ENCODE data around the gene PDCD1LG2.
A peak's percentile ranks its signal among the peaks of the same experiment; 100 is the strongest.
"Not testable (repeated sequence)": the region's sequence is repeated elsewhere in the genome, so short reads cannot be mapped to it uniquely, and the experiment has no call there.

Gene PDCD1LG2

GRCh38 chr9:5510360-5510931, at the start of gene PDCD1LG2:
Gene PDCD1LG2, plus strand, starts transcription at chr9:5510531. Its CDS starts 12,016 bp downstream, at chr9:5522547.
- DNase-seq = peak; percentile 66

- DNase-seq = not testable (repeated sequence)
These were observed 45.5 kb upstream of the PDCD1LG2 start for GRCh38 chr9:5464831-5465330.

GRCh38 chr9:5466005-5466404, 44.3 kb upstream of the PDCD1LG2 start:
- no peak for DNase-seq

- DNase-seq = no peak
These were observed 43.6 kb upstream of the PDCD1LG2 start for GRCh38 chr9:5466766-5467165.

- DNase-seq = no peak
These were observed 41.5 kb upstream of the PDCD1LG2 start for GRCh38 chr9:5468850-5469249.

- no peak for DNase-seq
These were observed 40.2 kb upstream of the PDCD1LG2 start for GRCh38 chr9:5470122-5470521.

GRCh38 chr9:5470816-5471215, 39.5 kb upstream of the PDCD1LG2 start:
- no peak for DNase-seq

GRCh38 chr9:5475611-5476010, 34.7 kb upstream of the PDCD1LG2 start:
- DNase-seq = not testable (repeated sequence)

GRCh38 chr9:5478206-5478605, 32.1 kb upstream of the PDCD1LG2 start:
- no peak for DNase-seq

GRCh38 chr9:5479994-5480694, 30.2 kb upstream of the PDCD1LG2 start:
- DNase-seq = no peak

GRCh38 chr9:5480919-5481318, 29.4 kb upstream of the PDCD1LG2 start:
- no peak for DNase-seq

GRCh38 chr9:5481322-5482040, 28.9 kb upstream of the PDCD1LG2 start:
- no peak for DNase-seq

- no peak for DNase-seq
These were observed 28.1 kb upstream of the PDCD1LG2 start for GRCh38 chr9:5482194-5482593.

GRCh38 chr9:5483306-5483705, 27.0 kb upstream of the PDCD1LG2 start:
- DNase-seq = no peak

- DNase-seq = no peak
These were observed 24.8 kb upstream of the PDCD1LG2 start for GRCh38 chr9:5485378-5486085.

GRCh38 chr9:5486988-5487387, 23.3 kb upstream of the PDCD1LG2 start:
- no peak for DNase-seq

GRCh38 chr9:5488221-5489008, 21.9 kb upstream of the PDCD1LG2 start:
- no peak for DNase-seq

- no peak for DNase-seq
These were observed 20.5 kb upstream of the PDCD1LG2 start for GRCh38 chr9:5489630-5490490.

GRCh38 chr9:5492965-5493678, 17.2 kb upstream of the PDCD1LG2 start:
- DNase-seq = peak; percentile 18

- DNase-seq = peak; percentile 79
These were observed 16.4 kb upstream of the PDCD1LG2 start for GRCh38 chr9:5493679-5494511.
